Hematopoietic multipotent progenitor cell treated with erythropoietin and hydrocortisone succinate and interleukin-3 and kit ligand, for 15 days (in vitro differentiated cells): ENCODE results near the gene GABRB1.

Experiments
- DNase-seq: peaks from one replicate; pipeline ENCODE4 v3.0.0-alpha.2; 2015; ENCODE audit warnings: low spot score

GABRB1 gene

DNA sequence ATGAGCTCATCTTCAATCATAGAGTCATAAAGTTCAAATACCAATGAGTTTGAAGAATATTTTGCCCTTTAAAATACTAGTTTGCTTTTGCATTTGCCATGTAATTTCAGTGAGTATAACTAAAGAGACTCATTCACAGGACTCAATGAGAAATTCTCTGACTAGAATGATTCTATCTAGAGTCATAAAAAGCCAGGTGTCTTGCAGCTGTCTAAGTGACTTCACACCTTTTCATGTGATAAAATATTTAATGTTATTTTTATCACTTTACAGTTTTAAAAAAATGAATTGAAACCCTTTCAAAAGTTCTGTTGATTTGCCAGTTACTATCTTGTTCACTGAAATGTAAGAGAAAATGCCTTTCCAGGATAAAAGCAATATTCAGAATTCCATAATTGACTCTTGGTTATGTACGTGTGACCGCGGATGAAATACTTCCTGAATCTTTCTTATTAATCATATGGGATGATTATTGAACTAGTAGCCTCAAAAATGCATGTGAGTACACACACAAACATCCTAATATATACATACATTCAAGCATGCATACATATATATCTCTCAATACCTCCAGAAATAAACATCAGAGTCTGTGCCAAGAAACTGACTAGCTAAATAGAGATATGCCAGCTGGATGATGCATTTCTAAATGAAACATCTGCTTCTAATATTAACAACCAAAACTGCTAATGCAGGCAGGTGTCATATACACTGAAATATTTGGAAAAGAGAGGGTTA is 87.0 kb downstream of the GABRB1 start:
- no peak for DNase-seq

DNA sequence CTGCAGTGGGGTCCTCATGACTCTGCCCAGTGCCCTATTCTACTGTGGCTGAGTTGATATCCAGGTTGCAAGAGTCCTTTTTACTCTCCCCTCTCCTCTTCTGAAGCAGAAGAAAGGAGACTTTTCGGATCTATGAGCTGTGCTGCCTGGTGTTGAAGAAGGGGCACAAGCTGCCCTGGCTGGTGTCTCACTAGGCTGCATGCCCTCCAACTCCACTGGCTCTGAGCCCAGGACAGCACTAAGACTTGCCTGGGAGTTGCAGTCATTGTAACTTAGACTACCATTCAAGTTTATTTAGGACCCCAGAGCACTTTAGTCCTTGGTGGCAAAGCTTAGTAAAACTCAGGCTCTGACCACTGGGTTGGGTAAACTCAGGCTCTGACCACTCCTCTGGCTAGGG is 89.4 kb downstream of the GABRB1 start:
- no peak for DNase-seq

DNA sequence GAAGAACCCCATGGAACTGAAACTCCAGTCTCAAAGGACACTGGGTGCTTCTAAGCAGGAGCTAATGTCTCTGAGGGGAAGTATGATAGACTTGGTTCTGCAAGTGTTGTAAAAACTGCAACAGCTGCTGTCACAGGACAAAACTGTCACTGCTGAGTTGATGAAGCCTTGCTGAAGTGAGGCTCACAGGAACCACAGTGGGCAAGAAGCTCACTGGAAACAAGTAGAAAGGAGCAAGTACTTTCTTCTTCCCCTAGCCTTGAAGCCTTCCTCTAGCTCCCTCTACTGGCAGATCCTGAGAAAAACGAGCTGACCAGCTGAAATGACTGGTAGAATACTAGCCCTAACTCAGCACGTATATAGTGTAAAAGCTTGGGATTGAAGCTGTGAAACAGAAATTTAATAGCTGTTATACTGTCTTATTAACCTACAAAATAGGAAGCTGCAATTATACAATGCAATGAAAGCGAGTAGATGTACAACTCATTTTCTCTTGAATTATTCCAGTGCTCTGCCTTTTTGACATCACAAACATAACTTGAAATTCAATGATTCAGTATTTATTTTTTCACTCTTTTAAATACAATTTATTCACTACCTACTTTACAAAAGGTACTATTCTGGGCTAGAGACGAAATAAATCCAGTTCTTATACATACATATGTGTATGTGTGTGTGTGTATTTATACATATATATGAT is 91.4 kb downstream of the GABRB1 start:
- peak; percentile 58 for DNase-seq

DNA sequence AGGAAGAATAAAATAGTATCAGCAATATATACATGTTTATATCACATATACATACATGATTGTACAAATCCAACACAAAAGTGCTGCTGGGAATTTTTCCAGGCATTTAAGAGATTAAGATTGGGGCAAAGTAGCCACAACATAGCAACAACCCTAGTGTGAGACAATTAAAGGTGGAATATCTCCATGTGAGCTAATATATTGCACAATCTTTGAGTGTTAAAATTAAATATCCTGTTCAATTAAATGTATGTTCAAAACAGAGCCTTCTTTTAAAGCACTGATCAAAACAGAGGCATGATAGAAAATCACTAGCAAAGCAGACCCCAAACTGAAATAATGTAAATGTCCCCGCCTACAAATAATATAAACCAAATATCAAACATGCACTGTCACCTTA is 97.6 kb downstream of the GABRB1 start:
- no peak for DNase-seq

DNA sequence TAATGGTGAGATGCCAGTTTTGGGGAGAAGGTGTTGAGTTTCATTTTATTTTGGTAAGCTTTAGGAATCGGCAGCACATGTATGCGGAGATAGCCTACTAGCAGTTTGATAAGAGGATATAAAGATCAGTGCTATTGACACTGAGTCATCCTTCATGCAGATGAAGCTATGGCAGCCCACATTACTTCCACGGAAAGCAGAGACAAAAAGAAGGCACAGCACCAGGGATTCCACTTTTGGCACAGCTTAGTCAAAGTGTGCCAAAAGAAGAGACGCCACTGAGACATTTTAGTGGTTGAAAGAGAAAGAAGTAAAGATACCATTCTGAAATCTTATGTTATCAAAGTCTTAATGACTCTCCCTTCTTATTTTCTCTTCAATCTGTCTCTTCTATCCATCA is 103.8 kb downstream of the GABRB1 start:
- no peak for DNase-seq

DNA sequence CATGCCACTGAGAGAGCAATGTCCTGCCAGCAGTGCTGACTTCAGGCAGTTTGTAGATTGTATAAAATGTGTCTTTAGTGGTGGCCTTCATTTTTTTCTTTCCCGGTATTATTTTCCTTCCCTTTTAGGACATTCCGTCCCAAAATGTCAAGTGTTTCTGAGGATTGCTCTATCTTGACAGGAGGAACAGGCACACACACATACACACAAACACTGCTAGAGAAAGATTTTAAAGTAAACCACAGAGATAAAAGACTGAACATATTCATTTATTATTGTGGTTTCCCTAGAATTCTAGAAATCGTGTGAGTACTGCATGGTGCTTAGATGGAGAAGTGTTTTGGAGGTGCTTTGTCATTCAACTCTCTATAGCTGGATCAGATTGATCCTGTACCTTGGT is 111.9 kb downstream of the GABRB1 start:
- no peak for DNase-seq

DNA sequence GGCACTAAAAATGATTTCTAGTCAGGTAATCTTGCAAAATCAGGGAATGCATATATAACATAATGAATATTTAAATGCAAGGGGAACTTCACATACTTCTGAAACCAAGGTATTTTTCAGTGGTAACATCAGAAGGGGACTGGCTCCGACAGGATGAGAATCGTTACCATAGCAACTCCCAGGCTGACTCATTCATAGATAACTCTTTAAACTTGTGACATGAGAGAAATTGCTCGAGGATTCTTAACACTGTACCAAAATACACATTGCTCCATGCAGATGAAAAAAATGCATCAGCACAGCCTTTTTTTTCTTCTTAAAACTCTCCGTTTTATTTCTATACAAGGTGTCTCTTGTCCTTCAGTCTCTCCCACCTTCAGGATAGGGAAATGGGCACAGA is 114.3 kb downstream of the GABRB1 start:
- no peak for DNase-seq

DNA sequence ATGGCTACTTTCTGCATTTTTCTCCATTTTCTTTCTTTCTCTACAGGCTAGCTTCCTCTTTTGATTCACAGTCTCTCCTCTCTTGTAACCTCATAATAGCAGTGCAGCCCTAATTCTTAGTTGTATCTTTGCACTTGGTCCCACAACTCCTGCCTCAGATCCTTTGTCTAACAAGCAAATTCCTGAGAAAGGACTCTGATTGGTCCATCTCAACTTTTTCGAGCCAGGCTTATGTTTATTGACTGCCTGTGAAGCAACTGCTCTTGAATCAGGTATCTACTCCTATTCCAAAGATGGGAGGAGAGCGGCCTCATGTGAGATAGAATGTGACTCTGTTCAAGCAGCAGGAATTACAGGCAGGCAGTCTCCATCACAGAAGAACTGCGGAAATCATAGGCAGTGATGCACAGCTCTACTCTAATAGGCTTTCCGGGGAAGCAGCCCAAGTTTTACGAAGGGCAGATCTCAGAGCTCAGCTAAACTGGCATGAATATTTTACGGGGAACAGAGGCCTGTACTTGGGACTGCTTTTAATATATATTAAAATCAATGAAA is 123.5 kb downstream of the GABRB1 start:
- no peak for DNase-seq

DNA sequence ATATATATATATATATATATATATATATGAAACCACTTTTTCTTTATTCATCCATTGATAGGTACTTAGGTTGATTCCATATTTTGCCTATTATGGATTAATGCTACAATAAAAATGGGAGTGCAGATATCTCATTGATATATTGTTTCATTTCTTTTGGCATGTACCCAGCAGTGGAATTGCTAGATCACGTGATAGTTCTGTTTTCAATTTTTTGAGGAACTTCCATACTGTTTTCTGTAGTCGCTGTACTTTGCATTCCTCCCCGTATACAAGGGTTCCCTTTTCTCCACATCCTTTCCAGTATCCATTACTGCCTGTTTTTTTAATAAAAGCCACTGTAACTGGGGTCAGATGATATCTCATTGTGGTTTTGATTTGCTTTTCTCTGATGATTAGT is 124.6 kb downstream of the GABRB1 start:
- no peak for DNase-seq

DNA sequence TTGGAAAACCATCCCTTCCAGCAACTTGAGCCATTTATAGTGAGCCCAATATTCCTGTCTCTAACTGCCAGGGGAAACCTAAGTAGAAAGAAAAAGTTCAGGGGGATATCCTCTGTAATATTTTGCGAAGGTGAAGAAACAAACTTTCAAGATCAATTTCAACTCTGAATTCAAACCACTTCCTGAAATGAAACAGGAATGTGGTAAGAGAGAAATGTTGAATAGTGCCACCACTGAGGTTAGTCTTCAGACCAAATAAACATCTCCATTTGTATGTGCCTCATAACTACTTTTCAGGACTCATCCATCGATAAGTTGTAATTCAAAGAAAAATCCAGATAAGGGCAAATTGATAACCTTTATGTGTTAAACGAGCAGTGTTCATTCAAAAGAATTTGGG is 128.7 kb downstream of the GABRB1 start:
- DNase-seq, result no peak

DNA sequence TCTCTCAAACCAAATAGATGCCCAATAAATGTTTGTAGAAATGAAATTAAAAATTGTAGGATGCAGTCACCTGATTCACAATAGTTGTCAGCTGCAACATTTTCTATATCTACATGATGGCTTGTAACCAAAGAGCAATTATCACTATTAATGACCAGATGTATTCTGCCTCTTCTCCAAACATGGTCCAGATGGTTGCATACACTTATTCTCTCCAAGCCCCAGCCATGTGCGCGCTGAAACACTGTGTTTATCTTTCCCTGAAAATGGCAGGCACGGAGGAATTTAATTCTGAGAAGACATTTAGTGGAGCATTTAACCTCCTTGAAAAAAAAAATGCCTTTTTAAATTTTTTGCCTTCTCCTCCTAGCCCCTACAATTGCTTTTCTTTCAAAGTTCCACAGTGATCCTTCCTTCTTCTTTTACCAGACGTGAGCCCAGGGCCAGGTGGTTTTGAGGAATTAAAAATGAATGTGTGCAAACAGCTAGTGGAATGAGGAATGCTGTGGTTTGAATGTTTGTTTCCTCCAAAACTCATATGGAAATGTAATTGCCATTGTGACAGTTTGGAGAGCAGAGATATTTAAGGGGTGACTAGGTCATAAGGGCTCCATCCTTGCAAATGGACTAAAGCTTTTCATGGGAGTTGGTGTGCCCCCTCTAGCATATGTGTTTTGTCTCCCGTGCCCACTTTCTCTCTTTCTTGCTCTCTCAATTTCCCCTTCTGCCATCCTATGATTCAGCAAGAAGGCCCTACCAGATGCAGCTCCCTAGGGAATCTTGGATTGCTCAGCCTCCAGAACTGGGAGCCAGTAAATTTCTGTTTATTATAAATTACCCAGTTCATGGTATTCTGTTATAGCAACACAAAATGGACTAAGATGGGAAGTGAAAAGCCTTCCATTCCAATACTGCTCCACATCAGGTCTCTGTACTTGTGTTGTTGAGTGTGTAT is 136.0 kb downstream of the GABRB1 start:
- DNase-seq, result no peak

DNA sequence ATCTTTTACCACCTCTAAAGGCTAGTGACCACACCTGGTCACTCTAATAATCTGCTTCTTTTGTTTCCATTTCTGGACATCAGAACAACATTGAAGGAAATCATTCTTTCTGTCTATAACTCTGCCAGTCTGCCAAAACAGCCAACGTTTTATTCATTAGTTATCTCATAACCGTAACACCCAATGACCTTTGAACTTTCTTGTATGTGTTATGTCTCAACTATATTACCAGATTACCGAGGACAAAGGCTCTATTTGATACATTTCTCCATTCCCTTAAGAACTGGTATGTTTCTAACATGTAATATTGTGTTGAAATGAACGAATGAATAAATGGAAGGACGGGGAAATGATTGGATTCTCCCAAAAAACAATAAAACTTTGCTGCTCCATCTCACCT is 152.7 kb downstream of the GABRB1 start:
- no peak for DNase-seq

DNA sequence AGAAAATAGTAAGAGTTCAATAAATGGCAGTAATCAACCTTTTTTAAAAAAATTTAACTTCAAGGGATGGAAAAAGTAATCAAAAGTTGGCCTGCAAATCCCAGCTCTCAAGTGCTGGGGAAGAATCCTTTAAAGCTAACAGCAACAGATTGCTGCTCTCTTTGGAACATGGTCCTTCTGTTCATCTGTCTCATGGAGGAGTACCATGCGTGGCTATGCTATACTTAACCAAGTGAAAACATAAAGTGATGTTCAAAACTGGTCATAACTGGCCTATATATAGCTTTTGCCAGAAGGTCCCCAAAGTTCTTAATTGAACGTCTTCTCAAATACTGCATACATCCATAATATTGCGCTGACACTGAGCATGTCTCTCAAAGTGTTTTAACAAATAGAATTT is 154.4 kb downstream of the GABRB1 start:
- DNase-seq, result no peak

DNA sequence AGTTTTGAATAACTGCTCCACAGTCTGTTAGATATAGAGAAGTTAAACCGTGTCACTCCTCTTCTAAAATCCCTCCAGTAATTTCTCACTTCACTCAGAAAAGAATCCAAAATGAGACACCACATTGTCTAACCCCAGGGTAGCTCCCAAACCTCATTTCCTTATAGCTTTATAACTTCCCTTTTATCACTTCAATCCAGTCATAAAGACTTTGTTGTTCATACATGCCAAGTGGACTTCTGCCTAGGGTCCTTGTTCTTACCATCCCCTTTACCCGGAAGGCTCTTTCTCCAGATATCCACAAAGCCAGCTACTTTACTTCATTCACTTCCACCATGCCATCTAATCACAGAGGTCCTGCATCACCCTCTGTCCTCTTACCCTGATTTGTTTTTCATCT is 156.2 kb downstream of the GABRB1 start:
- no peak for DNase-seq

DNA sequence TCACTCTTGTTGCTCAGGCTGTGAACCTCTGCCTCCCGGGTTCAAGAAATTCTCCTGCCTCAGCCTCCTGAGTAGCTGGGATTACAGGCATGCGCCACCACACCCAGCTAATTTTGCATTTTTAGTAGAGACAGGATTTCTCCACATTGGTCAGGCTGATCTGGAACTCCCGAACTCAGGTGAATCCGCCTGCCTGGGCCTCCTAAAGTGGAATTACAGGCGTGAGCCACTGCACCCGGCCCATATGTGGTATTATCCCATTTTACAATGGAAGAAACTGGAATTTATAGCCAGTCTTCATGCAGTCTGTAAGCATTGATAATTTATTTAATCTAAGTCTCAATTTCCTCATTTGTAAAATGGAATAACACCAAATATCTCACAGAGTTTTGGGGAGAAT is 161.8 kb downstream of the GABRB1 start:
- no peak for DNase-seq

DNA sequence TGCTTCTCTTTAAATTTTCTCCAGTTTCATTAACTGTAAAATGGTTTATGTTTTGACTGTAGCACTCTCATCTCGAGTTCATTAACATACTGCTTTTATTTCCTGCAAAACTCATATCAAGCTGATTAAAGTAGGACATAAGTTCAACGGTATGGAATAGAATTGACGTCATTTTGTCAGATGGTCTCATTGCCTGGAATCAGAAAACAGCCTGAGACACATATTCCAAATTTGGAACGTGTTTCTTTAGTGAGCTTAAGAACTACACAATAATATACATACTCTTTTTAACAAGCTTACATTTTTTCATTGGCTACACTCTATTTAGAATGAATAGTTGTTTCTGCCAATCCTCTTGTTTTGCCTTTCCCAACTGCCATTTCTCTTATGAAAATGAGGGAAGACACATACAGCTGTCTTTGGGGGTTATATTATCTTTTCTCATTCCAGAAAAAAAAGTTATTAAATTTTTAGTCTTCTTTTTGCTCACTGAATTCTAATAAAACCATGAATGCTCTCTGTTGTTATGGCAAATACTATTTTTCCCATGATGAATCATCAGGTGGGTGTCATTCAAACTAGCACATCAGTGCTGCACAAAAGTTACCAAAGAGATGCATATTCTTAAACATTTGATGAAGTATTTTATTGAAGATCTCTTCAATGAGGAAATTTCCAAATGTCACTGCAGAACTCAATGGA is 162.8 kb downstream of the GABRB1 start:
- DNase-seq, result no peak

DNA sequence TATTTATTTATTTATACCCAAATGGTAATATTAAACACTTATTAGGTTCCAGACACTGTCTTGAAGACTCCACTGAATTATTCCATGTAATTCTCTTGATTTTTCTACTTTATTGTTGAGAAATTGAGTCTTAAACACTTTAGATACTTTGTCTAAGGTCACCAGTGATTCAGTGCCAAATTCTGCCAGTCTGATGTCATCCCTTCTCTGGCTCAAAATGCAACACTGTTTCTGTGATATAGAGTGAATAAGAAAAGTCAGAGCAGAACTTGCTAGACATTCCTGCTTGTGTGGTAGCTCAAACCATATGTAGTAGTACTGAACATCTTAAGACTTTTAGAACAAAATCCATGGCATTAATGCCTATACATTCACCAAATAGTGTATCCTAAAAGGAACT is 164.3 kb downstream of the GABRB1 start:
- no peak for DNase-seq

DNA sequence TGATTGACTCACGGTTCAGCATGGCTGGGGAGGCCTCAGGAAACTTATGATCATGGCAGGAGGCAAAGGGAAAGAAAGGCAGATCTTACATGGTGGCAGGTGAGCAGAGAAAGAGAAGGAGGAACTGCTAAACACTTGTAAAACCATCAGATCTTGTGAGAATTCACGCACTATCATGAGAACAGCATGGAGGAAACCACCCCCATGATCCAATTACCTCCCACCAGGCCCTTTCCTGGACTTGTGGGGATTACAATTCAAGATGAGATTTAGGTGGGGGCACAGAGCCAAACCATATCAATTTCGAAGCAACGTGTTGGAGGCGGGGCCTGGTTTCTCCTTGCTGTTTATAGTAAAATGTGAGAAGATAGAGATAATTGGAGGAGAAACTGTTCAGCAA is 167.4 kb downstream of the GABRB1 start:
- no peak for DNase-seq

DNA sequence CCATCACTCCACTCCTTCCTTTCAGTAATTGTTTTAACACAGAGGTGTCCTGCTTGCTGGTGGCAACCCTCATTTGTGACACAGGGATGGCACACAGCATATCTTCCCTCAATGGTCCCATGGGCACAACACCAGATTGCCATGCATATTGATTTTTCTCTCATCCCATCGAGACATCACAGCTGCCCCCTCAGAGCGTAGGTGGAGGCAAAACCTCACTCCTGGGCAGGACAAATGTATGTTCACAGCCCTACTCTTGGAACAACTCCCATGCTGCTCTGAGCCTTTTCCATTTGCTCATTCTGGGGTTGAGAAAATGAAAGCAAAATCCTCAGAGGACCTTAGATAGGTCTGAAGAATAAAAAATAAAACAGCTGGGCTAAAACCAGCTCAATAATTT is 172.2 kb downstream of the GABRB1 start:
- DNase-seq, result no peak

DNA sequence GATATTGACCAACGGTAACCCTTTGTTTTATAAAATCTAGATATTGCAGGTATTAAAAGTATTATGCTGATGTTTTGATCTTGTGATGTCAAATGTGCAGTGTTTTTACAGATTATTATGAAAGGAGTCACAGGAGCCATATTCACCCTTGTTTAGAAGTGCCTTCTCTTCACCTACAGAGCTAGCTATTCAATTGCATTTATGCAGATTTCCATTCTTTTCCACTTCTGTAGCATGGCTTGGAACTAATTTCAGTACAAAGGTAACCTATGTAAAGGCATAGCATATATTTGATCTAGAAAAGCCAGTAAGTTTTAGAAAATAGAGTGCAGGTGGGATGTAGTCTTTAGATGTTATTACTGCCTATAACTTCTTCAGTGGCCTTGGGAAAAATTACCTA is 176.2 kb downstream of the GABRB1 start:
- no peak for DNase-seq

DNA sequence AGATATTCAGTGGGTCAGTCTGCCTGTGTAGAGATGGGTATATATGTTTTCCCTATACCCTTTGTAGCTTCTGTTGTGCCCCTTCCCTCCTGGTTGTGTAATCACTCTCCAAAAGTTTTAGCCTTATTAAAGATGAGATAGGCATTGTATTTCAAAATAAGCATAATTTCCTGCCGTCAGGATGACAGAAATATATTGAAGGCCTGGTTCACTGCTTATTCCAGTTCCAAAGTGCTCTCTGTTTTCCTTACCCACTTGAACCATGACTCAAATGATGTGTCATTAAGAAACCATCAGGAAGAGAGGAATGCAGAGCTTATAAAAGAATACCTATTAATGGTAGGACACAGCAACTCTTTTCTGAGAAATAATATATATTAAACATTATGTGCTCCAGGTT is 178.5 kb downstream of the GABRB1 start:
- no peak for DNase-seq

DNA sequence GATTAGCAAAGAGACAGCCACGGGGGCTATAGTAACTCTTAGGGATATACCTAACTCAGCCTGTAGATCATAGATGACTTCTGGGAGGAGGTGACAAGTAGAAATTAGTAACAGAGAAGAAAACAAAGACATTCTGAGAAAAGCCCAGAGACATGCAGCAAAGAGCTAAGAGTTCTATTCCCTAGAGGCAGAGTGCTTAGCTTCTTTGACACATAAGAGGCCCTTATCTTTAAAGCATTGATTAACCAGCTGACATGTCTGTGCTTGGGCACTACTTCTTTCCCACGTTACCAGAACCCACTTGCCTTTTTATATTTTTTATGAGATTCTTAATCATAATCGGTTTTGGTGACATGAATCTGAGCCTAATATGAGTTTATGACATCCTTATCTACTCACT is 179.5 kb downstream of the GABRB1 start:
- no peak for DNase-seq
